Mesendoderm (in vitro differentiated cells): ENCODE measurements around the gene LEFTY1.

Experiments
- DNase-seq: peaks from one replicate; pipeline ENCODE4 v3.0.0; 2013
- H2AK5ac ChIP-seq: 2 replicates; pipeline ENCODE4 v1.6.1; 2013; ENCODE audit warnings: low read length, inconsistent platforms
- H2BK120ac ChIP-seq: 2 replicates; pipeline ENCODE4 v1.6.1; 2013; ENCODE audit warnings: low read depth, mild to moderate bottlenecking, low read length, moderate library complexity, mixed read lengths
- H2BK15ac ChIP-seq: replicated peaks from 2 replicates; pipeline ENCODE4 v1.6.1; 2013; ENCODE audit warnings: low read depth, mild to moderate bottlenecking, moderate library complexity
- H2BK5ac ChIP-seq: 2 replicates; pipeline ENCODE4 v1.6.1; 2013; ENCODE audit warnings: low read length, inconsistent platforms
- H3K18ac ChIP-seq: 2 replicates; pipeline ENCODE4 v1.6.1; 2013; ENCODE audit warnings: mild to moderate bottlenecking, low read length, mixed read lengths
- H3K23ac ChIP-seq: one replicate; pipeline ENCODE4 v1.6.1; 2013; ENCODE audit warnings: low read length
- H3K27ac ChIP-seq: 2 replicates; pipeline ENCODE4 v1.5.1; 2013; ENCODE audit warnings: low read depth, mild to moderate bottlenecking, inconsistent platforms, low read length, moderate library complexity
- H3K27me3 ChIP-seq: 2 replicates; pipeline ENCODE4 v1.6.1; 2013; ENCODE audit warnings: low read length, control low read depth, mild to moderate bottlenecking, inconsistent platforms; ENCODE audit not compliant: insufficient read depth, poor library complexity
- H3K36me3 ChIP-seq: 2 replicates; pipeline ENCODE4 v1.6.1; 2013; ENCODE audit warnings: low read length, inconsistent platforms; ENCODE audit not compliant: control insufficient read depth, insufficient read depth
- H3K4ac ChIP-seq: one replicate; pipeline ENCODE4 v1.6.1; 2013; ENCODE audit warnings: low read depth, mild to moderate bottlenecking, low read length, moderate library complexity
- H3K4me1 ChIP-seq: 2 replicates; pipeline ENCODE4 v1.6.1; 2013; ENCODE audit warnings: low read depth, low read length, inconsistent platforms; ENCODE audit not compliant: control insufficient read depth
- H3K4me2 ChIP-seq: 2 replicates; pipeline ENCODE4 v1.6.1; 2013; ENCODE audit warnings: low read length
- H3K4me3 ChIP-seq: 2 replicates; pipeline ENCODE4 v1.5.1; 2013; ENCODE audit warnings: mild to moderate bottlenecking, low read length
- H3K56ac ChIP-seq: one replicate; pipeline ENCODE4 v1.6.1; 2013; ENCODE audit warnings: low read length
- H3K79me1 ChIP-seq: 2 replicates; pipeline ENCODE4 v1.6.1; 2013; ENCODE audit warnings: low read length, inconsistent platforms
- H3K79me2 ChIP-seq: 2 replicates; pipeline ENCODE4 v1.6.1; 2013; ENCODE audit warnings: mild to moderate bottlenecking, low read length; ENCODE audit not compliant: control insufficient read depth, insufficient read depth
- H3K9ac ChIP-seq: 2 replicates; pipeline ENCODE4 v1.6.1; 2013; ENCODE audit warnings: low read length, inconsistent platforms
- H4K5ac ChIP-seq: one replicate; pipeline ENCODE4 v1.6.1; 2013; ENCODE audit warnings: low read length
- H4K8ac ChIP-seq: one replicate; pipeline ENCODE4 v1.6.1; 2013; ENCODE audit warnings: low read depth, mild to moderate bottlenecking, control low read depth, low read length, moderate library complexity
- WGBS: extraction: QIAGEN DNeasy Blood & Tissue Kit; methylation state at CpG from one replicate; pipeline ENCODE4 v1.1.7; 2013; ENCODE audit warnings: low lambda C conversion rate, missing lambda C conversion rate; ENCODE audit not compliant: insufficient coverage; ENCODE audit errors: extremely low coverage; 5-methylcytosine and 5-hydroxymethylcytosine counted together

LEFTY1 gene

DNA sequence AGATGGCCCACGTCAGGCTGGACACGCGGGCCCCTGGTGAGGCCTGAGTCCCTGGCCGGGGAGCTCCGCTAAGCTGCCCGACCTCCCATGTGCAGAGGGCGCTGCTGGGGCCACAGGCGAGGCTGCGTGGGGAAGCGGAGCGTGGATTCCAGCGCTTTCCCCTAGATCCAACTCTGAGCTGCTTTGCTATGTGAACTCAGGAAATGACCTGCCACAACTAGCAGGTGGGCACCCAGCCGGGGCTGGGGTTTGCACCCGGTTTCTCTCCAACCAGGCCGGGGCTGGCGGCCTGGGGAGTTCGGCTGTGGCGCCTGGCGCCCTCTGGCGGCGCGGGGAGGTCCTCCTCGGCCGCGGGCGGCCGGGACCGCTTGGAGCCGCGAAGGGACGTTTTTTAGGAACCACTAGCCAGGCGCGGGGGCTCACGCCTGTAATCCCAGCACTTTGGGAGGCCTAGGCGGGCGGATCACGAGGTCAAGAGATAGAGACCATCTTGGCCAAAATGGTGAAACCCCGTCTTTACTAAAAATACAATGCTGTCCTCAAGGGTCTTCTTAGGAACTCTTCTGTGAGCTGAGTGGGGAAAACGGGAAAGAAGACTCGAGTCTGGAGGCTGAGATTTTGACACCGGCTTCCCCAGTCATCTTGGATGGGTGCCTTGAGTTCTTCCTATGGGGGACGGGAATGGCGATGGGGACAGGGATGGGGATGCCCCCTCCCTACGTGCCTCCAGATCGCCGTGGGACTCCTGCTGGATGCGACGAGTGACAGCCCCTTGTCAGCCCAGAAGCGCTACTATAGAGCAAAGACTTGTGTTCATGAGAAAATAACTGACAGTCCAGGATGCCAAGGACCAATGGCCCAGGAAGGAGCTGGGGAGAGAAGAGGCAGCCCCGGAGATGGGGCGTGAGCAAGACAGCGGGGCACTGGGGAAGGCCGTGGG lies 22.5 kb upstream of the LEFTY1 start:
- Histone ChIP-seq H3K56ac (peak overlapping the region; percentile 78), H3K27me3 (no peaks in the 10 kb centered on the region), H3K4me3 (no peak overlapping the region), H3K36me3 (no peaks in the 10 kb centered on the region), H3K4ac (peak overlapping the region; percentile 50), H3K79me1 (no peaks in the 10 kb centered on the region), H3K4me2 (no peak overlapping the region), H2BK15ac (no peak overlapping the region), H3K4me1 (peaks cover 15% of the 10 kb centered on the region), H3K27ac (peak overlapping the region; percentile 60), H4K5ac (no peak overlapping the region), H3K23ac (no peak overlapping the region), H3K79me2 (no peaks in the 10 kb centered on the region), H3K18ac (peak overlapping the region; percentile 55), H2BK5ac (peak overlapping the region; percentile 76), H2AK5ac (peak overlapping the region; percentile 33), H3K9ac (peak overlapping the region; percentile 43), H4K8ac (no peak overlapping the region), H2BK120ac (no peak overlapping the region)
- no CpG with 5 or more reads among the region's 53 CpGs for WGBS
- DNase-seq: peak; percentile 70

DNA sequence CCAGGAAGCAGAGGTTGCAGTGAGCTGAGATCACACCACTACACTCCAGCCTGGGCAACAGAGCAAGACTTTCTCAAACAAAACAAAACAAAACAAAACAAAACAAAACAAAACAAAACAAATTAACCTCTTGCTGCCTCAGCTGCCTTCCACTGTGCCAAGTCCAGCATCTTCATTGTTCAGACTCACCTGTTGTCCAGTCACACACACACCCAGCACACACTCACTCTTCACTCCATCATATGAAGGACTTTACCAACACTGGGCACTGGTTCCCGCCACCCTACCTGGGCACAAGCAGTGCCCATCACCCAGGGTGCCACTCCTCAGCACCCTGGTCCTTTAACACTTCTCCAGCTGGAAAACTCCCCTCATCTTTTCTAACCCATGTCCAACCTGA lies 20.5 kb upstream of the LEFTY1 start:
- H3K36me3 ChIP-seq: no peaks in the 10 kb centered on the region
- H3K27ac ChIP-seq: no peak overlapping the region
- H3K56ac ChIP-seq: peak overlapping the region; percentile 79
- H3K9ac ChIP-seq: no peak overlapping the region
- no peaks in the 10 kb centered on the region for H3K27me3 ChIP-seq
- H3K79me2 ChIP-seq: no peaks in the 10 kb centered on the region
- H4K8ac ChIP-seq: no peak overlapping the region
- H3K18ac ChIP-seq: no peak overlapping the region
- no peak overlapping the region for H3K4me2 ChIP-seq
- H3K4ac ChIP-seq: no peak overlapping the region
- no CpG with 5 or more reads among the region's 1 CpG for WGBS
- H2BK5ac ChIP-seq: peak overlapping the region; percentile 90
- peaks cover 15% of the 10 kb centered on the region for H3K4me1 ChIP-seq
- no peak overlapping the region for H2BK15ac ChIP-seq
- H3K23ac ChIP-seq: no peak overlapping the region
- H3K4me3 ChIP-seq: no peak overlapping the region
- no peaks in the 10 kb centered on the region for H3K79me1 ChIP-seq
- H2AK5ac ChIP-seq: peak overlapping the region; percentile 97
- H4K5ac ChIP-seq: no peak overlapping the region
- no peak overlapping the region for H2BK120ac ChIP-seq
- no peak for DNase-seq

DNA sequence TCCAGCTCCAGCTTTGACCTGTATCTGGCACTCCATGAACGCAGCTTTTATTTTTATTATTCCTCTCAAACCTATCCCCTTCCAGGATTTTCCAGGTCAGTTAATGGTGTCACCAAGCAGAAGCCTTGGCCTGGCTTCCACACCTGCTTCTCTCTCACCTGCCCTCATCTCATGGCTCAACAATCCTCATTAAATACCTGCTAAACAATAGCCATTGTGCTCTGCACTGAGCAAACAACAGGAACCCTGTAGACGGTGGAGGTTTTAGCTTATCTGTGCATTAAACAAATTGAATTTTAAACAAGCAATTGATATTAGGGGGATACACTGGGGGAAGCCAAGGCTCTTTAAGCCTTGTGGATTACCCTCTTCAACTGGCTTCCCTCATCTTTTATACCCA lies 19.8 kb upstream of the LEFTY1 start:
- Histone ChIP-seq H2BK120ac (no peak overlapping the region), H3K4ac (peak overlapping the region; percentile 36), H3K79me1 (no peaks in the 10 kb centered on the region), H2BK15ac (no peak overlapping the region), H4K5ac (no peak overlapping the region), H3K18ac (peak overlapping the region; percentile 56), H3K79me2 (no peaks in the 10 kb centered on the region), H2BK5ac (peak overlapping the region; percentile 78), H3K36me3 (no peaks in the 10 kb centered on the region), H3K4me2 (no peak overlapping the region), H3K4me1 (peaks cover 16% of the 10 kb centered on the region), H3K9ac (no peak overlapping the region), H2AK5ac (no peak overlapping the region), H3K56ac (peak overlapping the region; percentile 63), H4K8ac (no peak overlapping the region), H3K4me3 (no peak overlapping the region), H3K23ac (no peak overlapping the region), H3K27me3 (no peaks in the 10 kb centered on the region), H3K27ac (peak overlapping the region; percentile 56)
- DNase-seq: peak; percentile 78
- no CpG with 5 or more reads among the region's 2 CpGs for WGBS

DNA sequence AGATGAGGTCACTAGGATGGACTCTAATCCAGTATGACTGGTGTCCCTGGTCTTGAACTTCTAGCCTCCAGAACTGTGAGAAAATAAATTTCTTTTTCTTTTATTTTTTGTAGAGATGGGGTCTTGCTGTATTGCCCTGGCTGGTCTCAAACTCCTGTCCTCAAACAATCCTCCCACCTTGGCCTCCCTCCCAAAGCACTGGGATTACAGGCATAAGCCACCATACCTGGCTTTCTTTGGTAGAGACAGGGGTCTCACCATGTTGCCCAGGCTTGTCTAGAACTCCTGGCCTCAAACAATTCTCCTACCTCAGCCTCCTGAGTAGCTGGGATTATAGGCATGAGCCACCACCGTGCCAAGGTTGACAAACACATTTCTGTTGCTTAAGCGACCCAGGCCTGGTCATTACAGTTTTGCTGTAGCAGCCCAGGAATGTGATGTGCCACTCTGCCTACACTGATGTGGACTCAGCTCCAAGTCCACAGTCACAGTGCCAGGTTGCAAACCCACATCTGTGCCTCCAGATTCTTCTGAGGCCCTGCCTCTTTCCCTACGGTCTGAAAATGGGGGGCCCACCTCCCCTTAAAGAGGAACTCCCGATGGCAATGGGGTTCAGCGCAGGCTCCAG lies 19.2 kb upstream of the LEFTY1 start:
- no peak overlapping the region for H4K8ac ChIP-seq
- H3K4me1 ChIP-seq: peaks cover 16% of the 10 kb centered on the region
- peak overlapping the region; percentile 56 for H3K18ac ChIP-seq
- H4K5ac ChIP-seq: no peak overlapping the region
- no peak overlapping the region for H3K4me2 ChIP-seq
- peak overlapping the region; percentile 22 for H2AK5ac ChIP-seq
- H3K36me3 ChIP-seq: no peaks in the 10 kb centered on the region
- DNase-seq: no peak
- no peak overlapping the region for H3K9ac ChIP-seq
- H3K23ac ChIP-seq: no peak overlapping the region
- H3K4ac ChIP-seq: peak overlapping the region; percentile 36
- H3K79me2 ChIP-seq: no peaks in the 10 kb centered on the region
- no peak overlapping the region for H3K4me3 ChIP-seq
- WGBS: no CpG with 5 or more reads among the region's 5 CpGs
- no peak overlapping the region for H2BK15ac ChIP-seq
- peak overlapping the region; percentile 56 for H3K27ac ChIP-seq
- no peaks in the 10 kb centered on the region for H3K79me1 ChIP-seq
- peak overlapping the region; percentile 63 for H3K56ac ChIP-seq
- peak overlapping the region; percentile 78 for H2BK5ac ChIP-seq
- H3K27me3 ChIP-seq: no peaks in the 10 kb centered on the region
- H2BK120ac ChIP-seq: no peak overlapping the region

DNA sequence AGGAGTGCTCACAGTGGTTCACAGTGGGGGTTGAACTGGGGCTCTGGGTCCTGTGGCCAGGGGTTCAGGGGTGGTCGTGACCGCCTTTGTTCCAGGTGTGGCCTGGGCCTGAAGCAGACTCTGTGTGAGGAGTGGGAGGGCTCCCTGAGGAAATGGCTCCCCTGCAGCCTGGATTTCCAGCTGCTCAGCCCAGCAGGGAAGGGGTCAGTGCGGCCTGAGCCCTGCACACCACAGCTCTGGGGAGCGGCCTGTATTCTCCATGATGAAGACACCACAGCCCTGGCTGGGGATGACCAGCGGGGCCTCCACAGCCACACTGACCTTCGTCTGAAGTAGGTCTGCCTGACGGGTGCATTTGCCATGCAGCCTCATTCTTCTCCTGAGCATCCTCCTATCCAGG lies 18.4 kb upstream of the LEFTY1 start:
- Histone ChIP-seq H3K23ac (no peak overlapping the region), H3K9ac (no peak overlapping the region), H4K8ac (no peak overlapping the region), H2BK5ac (no peak overlapping the region), H4K5ac (no peak overlapping the region), H3K4me1 (peaks cover 16% of the 10 kb centered on the region), H2AK5ac (no peak overlapping the region), H3K27me3 (no peaks in the 10 kb centered on the region), H3K36me3 (no peaks in the 10 kb centered on the region), H3K79me1 (no peaks in the 10 kb centered on the region), H2BK15ac (no peak overlapping the region), H3K4me2 (no peak overlapping the region), H3K4me3 (no peak overlapping the region), H2BK120ac (no peak overlapping the region), H3K56ac (peak overlapping the region; percentile 25), H3K18ac (no peak overlapping the region), H3K27ac (no peak overlapping the region), H3K4ac (no peak overlapping the region), H3K79me2 (no peaks in the 10 kb centered on the region)
- DNase-seq: no peak
- no CpG with 5 or more reads among the region's 7 CpGs for WGBS
